GM19463 (cell line): ENCODE measurements around the gene TTYH3.
"Not testable (repeated sequence)": the region's sequence is repeated elsewhere in the genome, so short reads cannot be mapped to it uniquely, and the experiment has no call there.

Source experiments
- ATAC-seq: cut with Tn5 transposase; IDR thresholded peaks from one replicate; pipeline ENCODE4 v1.9.1; 2021; ENCODE audit warnings: mild to moderate bottlenecking, moderate library complexity; ENCODE audit not compliant: unreplicated experiment

The TTYH3 gene

DNA sequence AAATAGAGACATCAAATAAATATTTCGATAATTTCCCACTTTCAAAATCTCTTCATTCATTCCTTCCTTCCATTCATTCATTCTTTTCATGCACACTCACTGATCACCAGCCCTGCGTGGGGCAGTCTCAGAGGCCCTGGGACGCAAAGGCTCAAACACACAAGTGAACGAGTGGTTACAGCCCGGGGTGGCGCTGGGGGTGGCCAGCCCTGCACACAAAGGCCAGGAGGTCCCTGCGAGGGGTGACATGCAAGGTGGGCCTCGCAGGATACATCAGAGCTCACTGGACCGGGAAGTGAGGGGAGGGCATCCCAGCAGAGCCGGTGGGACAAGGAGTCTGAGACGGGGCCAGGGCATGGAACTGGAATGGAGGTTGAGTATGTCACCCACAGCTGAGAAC lies 29.9 kb upstream of the TTYH3 start:
- no peak for ATAC-seq

DNA sequence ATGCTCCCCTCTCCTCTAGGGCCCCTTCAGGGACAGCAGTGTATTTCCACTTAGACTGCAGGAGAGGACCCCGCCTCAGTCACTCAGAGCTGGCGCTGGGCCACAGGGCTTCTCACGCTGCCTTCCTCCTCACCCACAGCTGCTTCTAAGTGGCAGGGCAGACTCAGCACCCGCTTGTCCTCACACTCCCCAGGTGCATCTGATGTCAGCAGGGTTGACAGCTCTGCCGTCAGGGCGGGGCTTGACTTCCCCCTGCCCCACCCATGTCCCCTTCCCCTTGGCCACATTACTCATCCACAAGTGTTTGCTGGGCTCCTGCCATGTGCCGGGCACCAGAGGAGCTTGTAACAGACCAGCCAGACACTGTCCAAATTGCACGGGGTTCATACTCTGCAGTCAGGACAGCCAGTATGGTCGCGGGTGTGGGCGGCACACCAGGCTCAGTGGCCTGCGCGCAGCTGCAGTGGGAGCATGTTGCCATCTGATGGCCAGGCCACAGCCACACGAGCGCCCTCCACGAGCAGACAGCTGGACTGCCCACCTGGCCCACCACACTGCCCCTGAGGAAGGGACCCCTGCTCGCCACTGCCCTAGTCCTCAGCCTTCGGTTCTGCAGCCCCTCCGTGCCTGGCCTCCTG lies 29.3 kb upstream of the TTYH3 start:
- no peak for ATAC-seq

DNA sequence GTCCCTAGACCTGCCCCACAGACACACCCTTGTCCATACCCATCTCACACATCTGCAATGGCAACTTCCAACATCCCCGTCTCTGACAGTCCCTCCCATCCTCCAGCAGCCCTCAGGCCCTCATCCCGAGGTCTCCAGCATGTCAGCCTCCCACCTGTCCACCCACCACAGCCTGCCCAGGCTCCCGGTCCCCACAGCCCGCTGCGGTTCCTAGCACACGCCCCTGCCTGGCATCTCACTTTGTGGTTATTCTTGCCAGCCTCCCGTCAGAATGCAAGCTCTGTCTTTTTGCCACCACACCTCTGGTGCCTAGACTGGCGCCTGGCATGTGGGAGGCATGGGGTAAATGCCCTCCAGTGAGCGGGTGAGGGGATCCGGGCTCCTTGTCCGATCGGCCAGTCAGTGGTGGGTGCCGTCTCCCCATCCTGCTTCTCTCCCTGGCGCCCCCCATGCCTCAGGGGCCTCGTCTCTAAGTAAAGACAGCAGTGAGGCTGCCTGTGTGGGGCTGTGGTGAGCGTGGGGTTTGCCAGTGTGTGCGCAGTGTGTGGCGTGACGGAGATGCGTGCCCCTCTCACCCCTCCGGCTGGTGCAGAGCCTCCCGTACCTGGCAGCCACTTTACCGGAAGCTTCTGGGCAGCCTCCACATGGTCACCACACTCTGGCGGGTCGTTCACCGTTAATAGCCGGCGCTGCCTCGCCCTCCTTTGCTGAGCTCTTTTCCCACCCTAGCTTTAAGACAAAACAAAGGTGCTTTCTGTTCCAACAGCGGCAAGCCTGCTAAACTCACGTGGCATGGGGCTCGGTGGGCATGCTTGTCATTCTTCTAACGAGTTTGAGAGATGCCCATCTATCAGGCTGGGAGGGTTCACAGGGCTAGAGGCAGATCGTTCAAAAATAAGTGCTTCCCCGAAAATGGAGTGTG lies 28.5 kb upstream of the TTYH3 start:
- no peak for ATAC-seq

DNA sequence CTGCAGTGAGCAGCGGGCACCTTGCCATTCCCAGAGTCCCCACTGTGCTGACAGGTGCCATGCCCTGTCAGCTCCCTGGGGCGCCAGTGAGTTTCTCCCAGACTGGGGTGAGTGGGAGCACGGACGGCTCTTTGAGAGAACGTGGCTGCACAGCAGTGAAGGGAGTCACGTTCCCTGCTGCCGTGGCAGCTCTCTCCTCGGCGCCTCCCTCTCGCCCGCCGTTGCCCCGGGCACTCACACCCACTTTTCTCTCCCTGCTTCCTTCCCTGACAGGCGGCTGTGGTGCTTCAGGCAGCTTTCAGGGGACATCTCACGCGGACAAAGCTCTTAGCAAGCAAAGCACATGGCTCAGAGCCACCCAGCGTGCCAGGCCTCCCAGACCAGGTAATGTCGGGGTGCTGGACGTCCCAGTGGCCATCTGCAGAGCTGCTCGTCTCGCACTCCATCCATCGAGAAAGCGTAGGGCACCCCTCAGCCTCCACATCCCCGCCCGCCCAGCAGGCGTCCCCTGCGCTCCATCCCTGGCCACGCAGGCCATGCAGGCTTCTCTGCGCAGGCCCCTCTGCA lies 27.1 kb upstream of the TTYH3 start:
- no peak for ATAC-seq

DNA sequence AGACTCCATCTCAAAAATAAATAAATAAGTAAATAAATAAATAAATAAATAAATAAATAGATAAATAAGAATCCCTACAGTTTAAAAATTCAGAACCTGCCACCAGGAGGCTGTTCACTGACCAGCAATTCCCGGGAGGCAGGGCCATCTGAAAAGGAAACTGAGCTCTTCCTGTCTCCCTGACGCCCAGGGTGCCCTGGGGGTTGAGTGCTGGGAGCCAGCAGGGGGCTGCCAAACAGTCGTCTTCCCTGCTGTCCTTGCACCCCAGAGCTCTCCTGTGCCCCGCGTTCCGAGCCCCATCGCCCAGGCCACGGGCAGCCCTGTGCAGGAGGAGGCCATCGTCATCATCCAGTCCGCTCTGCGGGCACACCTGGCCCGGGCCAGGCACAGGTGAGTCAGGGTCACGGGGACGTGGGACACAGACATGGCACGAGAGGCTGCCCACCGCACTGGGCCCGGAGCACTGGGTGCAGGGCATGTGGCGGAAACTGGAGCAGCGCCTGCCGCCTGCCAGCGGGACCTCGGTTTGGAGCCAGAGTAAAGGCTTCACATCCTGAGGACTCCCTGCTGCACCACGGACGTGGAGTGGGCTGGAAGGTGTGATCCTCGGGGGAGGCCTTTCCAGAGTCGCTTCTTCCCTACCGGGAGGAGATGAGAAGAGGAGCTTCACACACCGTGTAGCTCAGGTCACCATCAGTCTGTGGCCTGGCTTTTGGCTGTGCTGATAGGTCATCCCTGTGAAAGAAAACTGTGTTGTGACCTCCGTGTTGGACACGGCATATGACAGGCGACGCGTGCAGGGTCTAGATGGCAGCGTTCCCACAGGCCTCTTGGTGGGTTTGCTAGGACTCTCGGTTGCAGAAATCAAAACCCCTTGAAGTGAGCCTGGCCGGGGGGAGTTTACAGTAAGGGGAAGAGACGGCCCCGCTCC lies 25.9 kb upstream of the TTYH3 start:
- no peak for ATAC-seq

DNA sequence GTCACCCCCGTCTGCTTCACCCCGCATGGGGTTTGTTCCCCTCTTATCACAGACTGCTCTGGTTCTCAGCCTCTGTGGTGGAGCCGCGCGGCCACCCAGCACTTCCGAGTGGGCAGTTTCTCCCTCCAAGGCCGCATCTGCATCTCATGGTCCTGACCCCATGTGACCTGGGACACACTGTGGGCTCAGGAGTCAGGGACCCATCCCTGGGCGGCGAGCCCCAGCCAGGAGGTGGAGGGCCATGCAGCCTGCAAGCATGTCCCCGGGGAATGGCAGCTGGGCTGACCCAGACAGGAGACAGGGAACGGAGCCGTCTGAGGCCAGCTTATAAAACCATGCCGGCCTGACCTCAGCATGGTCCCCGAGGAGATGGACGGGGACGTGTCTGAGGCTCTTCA lies 25.2 kb upstream of the TTYH3 start:
- ATAC-seq: no peak

DNA sequence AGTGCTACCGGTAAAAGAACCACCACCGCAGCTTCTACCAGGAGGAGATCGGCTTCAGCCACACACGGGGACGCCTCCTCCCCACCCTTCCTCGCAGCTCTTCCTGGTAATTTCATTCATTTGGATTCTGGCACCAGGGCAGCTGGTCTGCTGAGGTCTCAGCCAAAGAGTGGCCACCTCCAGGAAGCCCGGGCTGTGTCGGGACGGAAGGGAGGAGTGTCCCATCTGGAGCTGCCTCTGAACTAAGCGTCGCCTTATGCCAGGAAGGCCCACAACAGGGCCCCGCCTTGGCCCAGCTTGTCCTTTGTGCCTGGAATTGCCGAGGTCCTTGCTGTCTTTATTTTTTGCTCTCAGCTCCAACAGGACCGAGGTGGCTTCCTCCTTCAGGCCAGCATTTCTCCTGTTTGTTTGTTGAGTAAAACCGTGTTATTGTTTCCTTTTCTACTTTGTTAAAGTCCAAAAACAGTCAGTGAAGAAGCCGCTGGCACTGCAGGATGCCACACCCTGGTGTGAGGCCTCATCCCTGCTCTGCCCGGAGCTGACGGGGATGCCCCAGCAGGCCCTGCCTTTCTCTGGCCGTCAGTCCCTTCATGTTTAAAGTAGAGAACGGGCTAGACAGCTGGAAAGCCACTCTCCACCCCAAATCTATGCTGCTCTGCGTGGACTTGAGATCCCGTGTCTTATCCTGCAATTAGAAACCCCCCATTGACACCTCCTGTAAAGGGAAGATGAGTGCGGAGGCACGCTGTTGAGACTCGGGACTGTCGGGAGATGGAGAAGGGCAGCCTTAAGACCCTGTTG lies 24.5 kb upstream of the TTYH3 start:
- ATAC-seq: no peak

DNA sequence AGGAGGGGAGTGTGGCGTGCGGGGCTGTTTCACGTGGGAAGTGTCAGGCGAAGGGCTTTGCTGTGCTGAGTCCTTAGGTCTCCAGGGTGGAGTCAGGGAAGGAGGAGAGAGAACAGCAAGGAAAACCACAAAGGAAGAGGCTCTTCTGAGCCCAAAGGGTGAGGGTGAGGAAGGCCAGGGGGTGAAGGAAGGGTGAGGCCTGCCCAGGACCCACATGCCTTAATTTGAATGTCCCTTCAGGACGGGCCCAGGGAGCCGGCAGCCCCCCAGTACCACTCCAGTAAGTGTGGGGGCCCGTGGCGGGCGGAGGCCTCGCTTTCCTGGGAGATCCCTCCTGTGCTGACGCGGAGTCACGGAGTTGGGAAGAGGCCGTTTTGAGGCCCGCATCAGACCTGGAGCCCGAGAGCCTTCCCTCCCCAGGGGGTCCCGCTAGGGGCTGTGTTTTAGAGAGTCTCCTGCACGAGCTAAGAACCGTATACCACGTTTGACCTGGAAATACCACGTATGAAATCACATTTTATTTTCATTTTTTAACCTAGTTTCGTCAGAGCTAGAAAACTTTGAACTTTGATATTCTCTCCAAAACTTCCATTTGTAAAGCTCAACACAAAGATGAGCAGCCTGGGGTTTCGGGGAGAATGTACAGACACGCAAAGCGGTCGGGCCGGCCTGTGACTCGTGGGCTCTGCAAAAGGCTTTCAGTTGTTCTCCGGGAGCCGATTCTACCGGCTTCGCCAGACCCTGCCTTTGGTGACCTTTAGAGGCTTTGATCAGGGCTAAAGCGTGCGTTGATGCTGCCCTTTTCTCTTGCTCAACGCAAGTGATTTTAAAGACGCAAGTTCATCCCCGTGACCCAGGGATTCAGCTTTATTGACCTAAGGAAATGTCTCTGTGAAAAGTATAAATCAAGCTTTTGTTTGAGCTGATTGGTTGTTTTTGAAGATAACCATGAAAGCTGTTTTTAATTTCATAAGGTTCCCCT lies 23.6 kb upstream of the TTYH3 start:
- ATAC-seq: no peak

DNA sequence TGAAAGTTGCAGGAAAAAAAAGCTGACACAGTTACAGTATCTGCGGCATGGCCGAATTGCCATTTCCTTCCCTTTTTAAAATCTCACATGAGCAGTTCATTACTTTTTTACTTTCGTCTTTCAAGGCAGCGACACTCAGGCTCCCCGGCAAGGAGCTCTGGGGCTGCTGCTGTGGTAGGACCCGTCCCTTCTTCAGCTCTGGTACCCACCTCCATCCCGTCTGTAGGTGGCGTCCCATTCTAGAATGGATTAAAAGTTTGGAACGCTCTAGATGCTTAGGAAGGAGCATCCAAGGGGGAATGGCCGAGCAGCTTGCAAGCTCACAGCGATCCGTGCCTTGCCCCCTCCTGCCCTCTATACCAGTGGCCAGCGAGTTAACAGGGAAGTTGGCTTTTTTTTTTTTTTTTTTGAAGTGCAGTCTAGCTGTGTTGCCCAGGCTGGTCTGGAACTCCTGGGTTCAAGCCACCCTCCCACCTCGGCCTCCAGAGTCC lies 22.8 kb upstream of the TTYH3 start:
- no peak for ATAC-seq

DNA sequence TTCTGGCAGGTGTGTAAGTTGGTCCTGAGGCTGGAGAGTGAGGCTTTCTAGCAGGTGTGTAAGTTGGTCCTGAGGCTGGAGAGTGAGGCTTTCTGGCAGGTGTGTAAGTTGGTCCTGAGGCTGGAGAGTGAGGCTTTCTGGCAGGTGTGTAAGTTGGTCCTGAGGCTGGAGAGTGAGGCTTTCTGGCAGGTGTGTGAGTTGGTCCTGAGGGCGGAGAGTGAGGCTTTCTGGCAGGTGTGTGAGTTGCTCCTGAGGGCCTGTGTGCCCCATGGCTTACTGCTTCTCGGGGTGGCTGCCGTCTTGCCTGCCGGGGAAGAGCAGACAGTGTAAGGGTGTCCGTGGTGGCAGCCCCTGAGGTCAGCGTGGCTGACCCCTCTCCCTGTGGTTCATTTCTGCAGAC lies 22.1 kb upstream of the TTYH3 start:
- ATAC-seq: not testable (repeated sequence)

DNA sequence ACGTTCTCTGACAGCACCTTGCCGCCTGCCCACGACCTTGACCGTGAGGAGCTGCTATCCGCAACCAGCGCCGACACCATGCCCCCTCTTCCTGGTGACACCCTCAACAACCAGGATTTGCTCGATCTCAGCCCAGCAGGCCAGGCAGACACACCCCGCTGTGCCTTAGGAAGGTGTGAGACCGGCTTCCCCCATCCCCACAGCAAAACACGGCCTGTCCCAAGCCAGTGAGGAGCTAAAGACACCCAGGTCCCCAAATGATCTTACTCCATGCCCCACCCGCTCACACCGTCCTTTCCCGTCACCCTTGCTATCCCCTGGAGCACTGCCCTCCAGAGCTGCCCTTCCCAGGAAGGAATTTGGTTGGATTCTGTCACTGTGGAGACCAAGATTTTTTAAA lies 21.3 kb upstream of the TTYH3 start:
- ATAC-seq: no peak

DNA sequence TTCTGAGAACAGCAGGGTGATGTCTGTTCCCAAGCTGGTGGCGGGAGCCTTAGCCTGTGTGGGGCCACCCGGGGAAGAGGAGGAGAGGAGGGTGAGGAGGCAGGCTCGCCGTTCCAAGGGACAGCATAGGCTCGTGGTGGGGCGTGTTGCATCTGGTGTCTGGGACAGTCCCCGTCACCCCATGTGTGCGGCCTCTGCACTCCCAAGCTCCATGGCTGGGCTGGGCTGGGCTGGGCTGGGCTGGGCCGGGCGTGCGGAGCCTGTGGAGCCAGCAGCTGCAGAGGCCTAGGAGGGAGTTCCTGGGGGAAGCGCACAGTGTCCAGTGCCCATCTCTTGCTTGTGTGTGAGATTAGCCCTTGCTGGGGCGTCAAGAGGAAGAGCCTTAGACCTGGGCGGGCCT lies 20.9 kb upstream of the TTYH3 start:
- no peak for ATAC-seq

DNA sequence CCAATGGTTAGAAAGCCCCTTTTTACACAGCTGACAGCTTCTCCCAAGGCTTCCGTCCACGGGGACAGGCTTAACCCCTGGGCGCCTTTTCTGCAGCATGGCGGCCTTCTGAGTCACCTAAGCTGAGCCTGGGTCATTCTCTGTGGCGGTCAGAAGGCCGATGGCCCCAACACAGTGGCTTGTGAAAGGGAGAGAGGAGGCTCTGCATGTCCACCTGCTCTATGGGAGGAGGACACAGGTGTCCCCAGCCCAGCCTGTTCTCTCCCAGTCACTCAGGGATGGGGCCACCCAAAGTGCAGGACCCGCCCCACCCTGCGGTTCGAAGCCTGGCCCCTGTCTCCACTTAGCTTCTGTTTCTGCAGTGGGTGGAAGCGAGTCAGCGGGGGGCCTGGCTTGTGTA lies 20.4 kb upstream of the TTYH3 start:
- no peak for ATAC-seq

DNA sequence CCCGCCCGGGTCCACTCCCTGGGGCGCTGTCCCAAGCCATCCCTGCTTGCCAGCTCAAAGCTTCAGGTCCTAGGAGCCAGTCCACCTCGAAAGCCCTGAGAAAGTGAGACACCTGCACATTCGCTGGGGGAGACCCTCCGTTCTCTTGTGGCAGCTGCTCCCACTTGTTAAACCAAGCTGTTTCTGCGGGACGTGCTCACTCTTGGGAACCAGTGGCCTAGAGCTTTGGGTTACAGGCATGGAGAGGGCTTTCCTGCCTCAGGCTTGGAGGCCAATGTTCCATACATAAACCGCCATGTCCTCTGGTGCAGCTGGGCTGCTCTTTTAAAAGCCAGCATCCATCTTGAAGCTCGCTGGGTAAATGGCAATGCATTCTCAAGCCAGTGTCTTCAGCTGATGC lies 19.9 kb upstream of the TTYH3 start:
- ATAC-seq: no peak

DNA sequence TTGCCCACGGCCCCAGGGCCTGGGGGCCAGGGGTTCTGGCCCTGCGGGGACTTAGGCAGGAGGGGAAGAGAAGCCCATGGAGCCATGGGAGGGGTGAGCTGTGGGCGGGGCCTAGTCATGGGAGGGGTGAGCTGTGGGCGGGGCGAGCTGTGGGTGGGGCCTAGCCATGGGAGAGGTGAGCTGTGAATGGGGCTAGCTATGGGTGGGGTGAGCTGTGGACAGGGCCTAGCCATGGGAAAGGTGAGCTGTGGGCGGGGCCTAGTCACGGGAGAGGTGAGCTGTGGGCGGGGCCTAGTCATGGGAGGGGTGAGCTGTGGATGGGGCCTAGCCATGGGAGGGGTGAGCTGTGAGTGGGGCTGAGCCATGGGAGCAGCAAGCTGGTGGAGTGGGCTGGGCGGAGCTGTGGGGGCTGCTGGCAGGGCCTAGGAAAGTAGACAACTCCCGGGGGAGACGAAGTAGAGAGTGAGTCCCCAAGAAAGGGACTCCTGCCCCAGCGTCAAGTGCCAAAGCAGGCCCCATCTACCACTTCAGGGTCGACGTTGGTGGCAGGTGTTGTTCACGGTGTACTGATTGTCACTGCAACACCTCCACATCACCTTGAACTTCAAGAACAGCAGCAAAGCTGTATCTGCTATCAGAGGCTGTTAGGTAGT lies 19.2 kb upstream of the TTYH3 start:
- ATAC-seq: no peak

DNA sequence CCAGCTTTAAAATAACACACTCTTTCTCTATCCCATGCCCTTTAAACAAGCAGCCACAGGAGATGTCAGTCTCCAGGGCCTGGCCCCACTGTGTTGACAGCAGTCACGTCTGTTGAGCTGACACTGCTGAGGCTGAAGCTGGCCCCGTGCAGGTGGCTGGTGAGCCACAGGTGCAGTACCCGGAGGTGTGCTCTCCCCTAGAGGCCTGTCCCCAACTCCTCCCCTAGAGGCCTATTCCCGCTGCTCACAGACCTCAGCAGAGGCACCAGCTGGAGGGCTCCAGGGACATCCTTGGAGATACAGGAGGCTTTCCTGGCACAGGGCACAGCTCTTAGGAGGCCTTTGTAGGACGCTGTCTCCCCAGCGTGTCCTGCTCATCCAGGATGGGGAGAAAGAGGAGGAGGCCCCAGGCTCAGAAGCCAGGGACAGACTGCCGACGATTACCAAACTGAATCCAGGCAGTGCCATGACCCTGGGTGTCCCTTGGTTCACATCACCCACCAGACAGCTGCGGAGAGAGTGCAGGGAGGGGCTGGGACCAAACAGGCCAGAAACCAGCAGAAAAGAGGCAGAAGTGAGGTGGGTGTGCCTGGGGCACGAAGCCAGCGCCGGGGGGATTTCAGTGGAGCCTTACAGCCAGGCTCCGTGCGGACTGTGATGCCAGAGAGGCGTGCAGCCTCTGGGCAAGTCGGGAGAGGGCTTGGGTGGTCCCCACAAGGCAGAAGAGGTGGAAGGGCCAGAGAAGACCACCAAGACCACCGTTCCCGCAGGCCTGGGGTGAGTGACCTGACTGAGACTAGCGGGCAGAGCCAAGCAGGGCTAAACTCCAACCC lies 18.5 kb upstream of the TTYH3 start:
- no peak for ATAC-seq

DNA sequence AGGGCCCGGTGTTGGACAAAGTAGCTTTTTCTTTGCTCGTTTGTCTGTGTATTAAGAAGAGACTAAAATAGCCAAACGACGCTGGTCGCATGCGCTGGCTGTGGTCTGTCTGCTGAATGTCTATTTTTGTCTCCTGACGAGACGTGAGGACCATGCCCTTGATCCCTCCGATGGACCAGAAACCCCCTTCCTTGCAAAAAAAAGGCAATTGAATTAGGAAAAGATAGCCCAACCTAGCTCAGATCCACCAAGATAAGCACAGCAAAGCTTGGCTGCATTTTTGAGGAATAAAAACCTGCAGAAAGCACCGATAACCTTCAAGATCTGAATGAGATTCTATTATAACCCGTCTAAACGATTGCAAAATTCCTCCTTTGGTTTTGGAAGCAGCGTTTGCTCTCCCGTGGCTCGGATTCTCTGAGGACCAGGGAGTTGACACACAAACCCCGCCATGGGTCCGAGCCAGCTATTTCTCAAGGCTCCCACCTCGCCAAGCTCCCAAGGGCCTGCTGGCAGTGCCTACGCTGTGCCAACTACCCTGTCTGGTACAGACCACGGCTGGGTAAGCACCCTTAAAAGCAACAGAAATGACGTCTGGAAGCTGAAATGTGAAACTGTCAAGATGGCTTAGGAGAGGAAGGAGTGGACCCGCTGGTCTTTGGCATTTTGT lies 17.7 kb upstream of the TTYH3 start:
- ATAC-seq: no peak
